ENCODE results near the gene NRAS.

GRCh38 chr1:114756009-114756892, 39.7 kb upstream of the NRAS start:
- TF ChIP-seq CTCF (optimal IDR thresholded peaks at IDR 0.05 in 1 of 3, IDR thresholded peaks at IDR 0.05 in 1 of 3, conservative IDR thresholded peaks at IDR 0.05 in 1 of 3; ENCODE audit: extremely low read depth in 1 of 3, insufficient read depth in 2 of 3, low read length in 3 of 3) (no peak), EZH2 (IDR thresholded peaks at IDR 0.05; ENCODE audit: low read length) (no peak)
